SK-N-SH treated with all-trans-retinoic acid at 6 μM for 48 hours (cell line): Measurements from ENCODE around the gene ING1.

Source experiments
- RARB ChIP-seq: fragments of 250-450 bp; sonication (Bioruptor Pico); IDR thresholded peaks from 2 replicates; pipeline ENCODE4 v1.8.0; 2021; ENCODE audit warnings: mild to moderate bottlenecking, moderate library complexity
- TCF4 ChIP-seq: fragments of 250-450 bp; sonication (Bioruptor Pico); IDR thresholded peaks from 2 replicates; pipeline ENCODE4 v1.8.0; 2021; ENCODE audit warnings: mild to moderate bottlenecking, moderate library complexity, borderline replicate concordance
- TF ChIP-seq, protein P1 (sequence below): fragments of 250-450 bp; sonication (Bioruptor Pico); IDR thresholded peaks from 2 replicates; pipeline ENCODE4 v1.8.0; 2020; ENCODE audit warnings: mild to moderate bottlenecking, moderate library complexity, borderline replicate concordance

- TF ChIP-seq, protein P1, sequence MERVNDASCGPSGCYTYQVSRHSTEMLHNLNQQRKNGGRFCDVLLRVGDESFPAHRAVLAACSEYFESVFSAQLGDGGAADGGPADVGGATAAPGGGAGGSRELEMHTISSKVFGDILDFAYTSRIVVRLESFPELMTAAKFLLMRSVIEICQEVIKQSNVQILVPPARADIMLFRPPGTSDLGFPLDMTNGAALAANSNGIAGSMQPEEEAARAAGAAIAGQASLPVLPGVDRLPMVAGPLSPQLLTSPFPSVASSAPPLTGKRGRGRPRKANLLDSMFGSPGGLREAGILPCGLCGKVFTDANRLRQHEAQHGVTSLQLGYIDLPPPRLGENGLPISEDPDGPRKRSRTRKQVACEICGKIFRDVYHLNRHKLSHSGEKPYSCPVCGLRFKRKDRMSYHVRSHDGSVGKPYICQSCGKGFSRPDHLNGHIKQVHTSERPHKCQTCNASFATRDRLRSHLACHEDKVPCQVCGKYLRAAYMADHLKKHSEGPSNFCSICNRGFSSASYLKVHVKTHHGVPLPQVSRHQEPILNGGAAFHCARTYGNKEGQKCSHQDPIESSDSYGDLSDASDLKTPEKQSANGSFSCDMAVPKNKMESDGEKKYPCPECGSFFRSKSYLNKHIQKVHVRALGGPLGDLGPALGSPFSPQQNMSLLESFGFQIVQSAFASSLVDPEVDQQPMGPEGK = no peak
- no peak for TF ChIP-seq TCF4 (CRISPR knock-in tag)
- TF ChIP-seq RARB (CRISPR knock-in tag) = no peak
These were observed 32.6 kb upstream of the ING1 start for GRCh38 chr13:110680852-110681251.
